Right cardiac atrium (tissue), 5 donors: ENCODE measurements around the gene NMRAL1. TPM values are rescaled to one million over a fixed set of nuclear protein-coding genes. Genes with fewer than 3 reads are reported as not detected.

Experiments used
- ATAC-seq, 2 donors: fragments of 200-7000 bp; cut with Tn5 transposase; one replicate each; pipeline versions ENCODE4 v1.8.0 to v1.9.1; 2020; ENCODE audit warnings: moderate library complexity in 2 of 2, mild to moderate bottlenecking in 1 of 2
- DNase-seq, 3 donors: peaks; one replicate each; pipeline ENCODE4 v3.0.0-alpha.2; 2020
- H3K27ac ChIP-seq: one replicate; pipeline ENCODE4 v1.5.1; 2013; ENCODE audit warnings: mild to moderate bottlenecking, low read length, control low read depth, moderate library complexity
- H3K27me3 ChIP-seq: one replicate; pipeline ENCODE4 v1.6.1; 2013; ENCODE audit not compliant: control insufficient read depth, insufficient read depth
- H3K4me1 ChIP-seq: one replicate; pipeline ENCODE4 v1.6.1; 2013; ENCODE audit warnings: low read length; ENCODE audit not compliant: control insufficient read depth, insufficient read depth
- H3K4me3 ChIP-seq: one replicate; pipeline ENCODE4 v1.5.1; 2013; ENCODE audit warnings: low read length, control low read depth
- H3K9me3 ChIP-seq: one replicate; pipeline ENCODE4 v1.6.1; 2013; ENCODE audit warnings: low read length; ENCODE audit not compliant: control insufficient read depth
- WGBS: extraction: QIAGEN DNeasy Blood & Tissue Kit; methylation state at CpG from one replicate; pipeline ENCODE4 v1.1.7; 2013; 5-methylcytosine and 5-hydroxymethylcytosine counted together
- intact Hi-C, 4 donors: fragments of 100-400 bp; cut with DNase I; formaldehyde crosslinking; loops; one replicate each; pipeline versions ENCODE4 v1.11.0 to v1.14.0; 2022 to 2023
- polyA plus RNA-seq: library from polyadenylated mRNA; stranded (reverse); fragments of 200-250 nt; gene quantifications from one replicate; pipeline ENCODE4 v1.2.3, GENCODE V29; 2013
- total RNA-seq, 4 donors: library from RNA; stranded (reverse); fragmentation: NEBNext Ultra II Directional; extraction: Animal tissue kit (Norgen Biotek cat#: 25700); gene quantifications; one replicate each; pipeline ENCODE4 v1.2.1, GENCODE V29; 2021
- donor health status: healthy with polysubstance abuse.
- donor health status: DM: no; HTN: yes; CAD: no.
- donor health status: DM: no; HTN: no; CAD: no.
- donor health status: DM: no; HTN: yes; CAD: no; lungs with severe emphysema.
- donor health status: DM: yes; HTN: yes; CAD: no.

Gene NMRAL1
- total and polyA plus RNA-seq, 5 donors = 23.1 to 31.7 (median 26.9) TPM

DNA sequence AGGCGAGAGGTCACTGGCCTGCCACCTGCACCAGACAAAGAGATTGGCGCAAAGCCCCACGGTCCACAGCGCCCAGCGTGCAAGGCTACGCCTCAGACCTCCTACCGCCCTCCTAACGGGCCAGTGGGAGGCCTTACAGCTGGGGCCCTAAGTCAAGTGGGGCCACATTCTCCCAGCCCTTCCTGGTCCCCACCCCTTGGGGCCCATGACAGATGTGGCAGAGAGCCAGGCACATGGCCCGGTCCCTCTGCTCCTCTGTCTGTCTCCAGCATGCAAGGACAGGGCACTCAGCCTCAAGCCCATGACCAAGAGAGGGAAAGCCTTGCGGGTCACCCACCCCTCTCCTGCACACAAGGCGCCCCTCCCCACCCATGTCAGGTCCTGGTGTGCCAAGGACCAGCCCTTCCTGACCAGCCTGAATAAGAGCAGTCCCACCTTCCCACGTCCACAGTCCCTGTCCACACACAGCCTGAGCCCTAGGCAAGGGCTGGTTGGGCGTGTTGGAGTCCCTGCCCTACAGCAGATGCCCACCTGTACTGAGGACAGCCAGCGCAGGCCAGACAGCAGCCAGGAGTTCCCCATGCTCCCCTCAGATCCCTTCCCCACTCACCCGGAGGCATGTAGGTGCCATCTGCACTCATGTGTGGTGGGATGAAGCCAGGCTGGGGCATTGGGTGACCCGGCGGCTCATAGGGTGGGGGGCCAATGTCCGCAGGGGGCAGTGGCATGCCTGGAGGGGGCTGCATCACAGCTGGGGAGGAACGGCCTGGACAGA, 38.8 kb upstream of the NMRAL1 start:
- Histone ChIP-seq H3K4me1 (peaks cover 16% of the 10 kb centered on the region), H3K9me3 (no peaks in the 10 kb centered on the region), H3K27ac (no peak overlapping the region), H3K27me3 (no peaks in the 10 kb centered on the region), H3K4me3 (no peak overlapping the region)
- DNase-seq (peak in 2 of 3 donors; percentile 29 to 66), ATAC-seq (peak; percentile 12 to 25)
- WGBS = 80% methylated on average over 19 of the region's 19 CpGs
- intact Hi-C loops = loop anchor here in 3 of 4 donors (5.0 to 10.0 kb wide), 3 partner anchors 34 to 102 kb away; partner anchors contain the start of gene UBALD1 (in 1 of the 3)

DNA sequence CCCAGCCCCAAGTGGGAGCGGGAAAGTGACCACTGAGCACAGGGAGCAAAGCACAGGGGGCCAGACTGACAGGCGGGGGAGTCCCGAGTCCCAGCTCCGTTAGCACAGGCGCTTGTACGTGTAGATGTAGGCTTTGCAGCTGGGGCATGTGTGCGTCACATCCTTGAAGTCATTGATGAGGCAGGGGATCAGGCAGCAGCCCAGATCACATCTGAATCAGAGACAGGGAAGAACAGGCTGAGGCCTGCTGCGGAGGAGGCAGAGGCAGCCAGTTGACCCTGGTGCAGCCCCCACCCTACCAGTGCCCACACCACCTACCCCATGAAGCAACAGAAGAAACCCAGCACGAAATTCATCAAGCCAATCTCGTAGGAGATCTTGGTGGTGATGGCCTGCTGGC, 38.0 kb upstream of the NMRAL1 start:
- Histone ChIP-seq H3K4me1 (peaks cover 16% of the 10 kb centered on the region), H3K9me3 (no peaks in the 10 kb centered on the region), H3K27me3 (no peaks in the 10 kb centered on the region), H3K4me3 (no peak overlapping the region), H3K27ac (no peak overlapping the region)
- 90% methylated on average over 10 of the region's 10 CpGs for WGBS
- no peak for DNase-seq
- intact Hi-C loops = loop anchor here in 3 of 4 donors (5.0 to 10.0 kb wide), 3 partner anchors 35 to 102 kb away; partner anchors contain the start of gene UBALD1 (in 1 of the 3)
- ATAC-seq = no peak

DNA sequence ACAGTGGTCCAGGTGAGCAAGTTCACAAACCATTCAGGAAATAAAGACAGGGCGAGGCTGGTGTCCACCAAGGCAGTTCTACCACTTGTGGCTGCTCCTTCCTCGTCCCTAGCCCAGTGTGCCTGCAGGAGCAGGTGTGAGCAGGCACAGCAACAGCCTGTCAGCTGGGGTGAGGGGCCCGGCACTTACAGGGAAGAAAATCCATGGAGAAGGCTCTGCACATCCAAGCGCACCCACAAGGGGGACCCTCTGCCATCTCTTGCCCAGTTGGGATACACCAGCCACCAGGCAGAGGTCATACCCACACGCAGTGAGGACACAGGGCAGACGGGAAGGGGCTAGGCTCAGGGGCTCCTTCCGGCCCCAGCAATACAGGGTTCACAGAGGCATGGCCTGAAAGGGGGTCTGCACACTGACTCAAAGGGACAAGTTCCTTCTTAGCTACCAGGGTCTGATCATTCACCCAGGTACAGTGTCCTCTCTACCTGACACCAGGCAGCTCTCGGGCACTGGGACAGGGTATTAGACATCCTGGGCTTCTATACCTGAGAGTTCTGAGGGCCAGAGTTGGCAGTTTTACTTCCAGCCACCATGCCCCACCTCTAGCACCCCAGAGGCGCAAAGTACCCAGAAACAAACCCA, 37.1 kb upstream of the NMRAL1 start:
- Histone ChIP-seq H3K4me1 (peaks cover 16% of the 10 kb centered on the region), H3K9me3 (no peaks in the 10 kb centered on the region), H3K27me3 (no peaks in the 10 kb centered on the region), H3K4me3 (no peak overlapping the region), H3K27ac (peak overlapping the region; percentile 71)
- peak; percentile 42 to 79 (median 77) for DNase-seq
- intact Hi-C loops = loop anchor here in 3 of 4 donors (5.0 to 10.0 kb wide), 3 partner anchors 36 to 103 kb away; partner anchors contain the start of gene UBALD1 (in 1 of the 3)
- peak; percentile 46 to 47 for ATAC-seq
- WGBS = 65% methylated on average over 9 of the region's 9 CpGs

DNA sequence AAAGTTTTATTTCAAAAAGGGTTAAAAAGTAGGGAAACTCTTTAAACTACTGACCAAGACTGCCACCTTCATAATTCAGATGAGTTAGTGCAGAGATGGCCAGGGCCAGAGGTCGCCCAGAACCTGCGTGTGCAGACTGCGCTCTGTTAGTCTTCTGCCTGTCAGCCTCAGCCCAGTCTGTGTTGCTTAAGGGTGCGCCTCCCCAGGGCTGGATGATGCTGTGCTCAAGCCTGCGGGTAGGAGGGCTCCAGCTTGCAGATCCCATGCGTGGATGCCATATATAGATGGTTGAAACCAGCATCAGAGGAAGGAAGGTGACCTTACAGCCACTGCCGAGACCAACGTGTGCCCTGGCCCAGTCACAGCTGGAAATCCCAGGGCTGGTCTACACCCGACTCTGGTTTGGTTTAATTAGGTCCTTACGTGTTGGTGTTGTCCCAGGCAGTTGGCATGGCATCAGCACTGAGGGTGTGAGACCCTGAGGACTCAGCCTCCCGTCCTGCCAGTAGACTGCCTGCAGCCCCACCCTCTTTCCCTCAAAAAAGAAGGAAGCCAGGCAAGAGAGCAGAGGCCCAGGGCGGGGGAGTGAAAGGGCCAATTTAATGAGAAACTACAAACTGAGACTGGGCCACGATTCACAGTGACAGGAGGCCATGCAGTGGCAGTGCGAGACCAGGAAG, 36.5 kb upstream of the NMRAL1 start:
- Histone ChIP-seq H3K4me3 (no peak overlapping the region), H3K9me3 (no peaks in the 10 kb centered on the region), H3K4me1 (peaks cover 16% of the 10 kb centered on the region), H3K27me3 (no peaks in the 10 kb centered on the region), H3K27ac (peak overlapping the region; percentile 71)
- DNase-seq (no peak), ATAC-seq (no peak)
- WGBS = 60% methylated on average over 14 of the region's 14 CpGs
- intact Hi-C loops = loop anchor here in 3 of 4 donors (5.0 to 10.0 kb wide), 3 partner anchors 36 to 104 kb away; partner anchors contain the start of gene UBALD1 (in 1 of the 3)

DNA sequence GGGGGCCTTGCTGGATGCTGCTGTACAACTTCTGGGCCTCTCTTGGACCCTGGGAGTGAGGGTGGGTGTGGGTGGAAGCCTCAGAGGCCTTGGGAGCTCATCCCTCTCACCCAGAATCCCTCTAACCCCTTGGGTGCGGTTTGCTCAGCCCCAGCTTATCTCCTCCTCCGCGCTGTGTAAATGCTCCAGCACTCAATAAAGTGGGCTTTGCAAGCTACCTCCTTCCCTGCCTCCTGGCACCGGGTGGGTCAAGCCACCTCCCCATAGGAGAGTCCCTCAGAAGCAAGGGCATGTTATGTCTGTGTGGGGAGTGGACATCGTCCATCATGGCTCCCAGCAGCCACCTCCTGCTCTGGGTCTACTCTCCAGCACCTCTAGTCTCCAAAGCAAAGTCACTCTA, 35.7 kb upstream of the NMRAL1 start:
- 77% methylated on average over 5 of the region's 5 CpGs for WGBS
- Histone ChIP-seq H3K4me3 (no peak overlapping the region), H3K9me3 (no peaks in the 10 kb centered on the region), H3K27me3 (no peaks in the 10 kb centered on the region), H3K27ac (no peak overlapping the region), H3K4me1 (peaks cover 16% of the 10 kb centered on the region)
- no peak for ATAC-seq
- no peak for DNase-seq
- intact Hi-C loops = loop anchor here in 3 of 4 donors (5.0 to 10.0 kb wide), 3 partner anchors 37 to 105 kb away; partner anchors contain the start of gene UBALD1 (in 1 of the 3)

DNA sequence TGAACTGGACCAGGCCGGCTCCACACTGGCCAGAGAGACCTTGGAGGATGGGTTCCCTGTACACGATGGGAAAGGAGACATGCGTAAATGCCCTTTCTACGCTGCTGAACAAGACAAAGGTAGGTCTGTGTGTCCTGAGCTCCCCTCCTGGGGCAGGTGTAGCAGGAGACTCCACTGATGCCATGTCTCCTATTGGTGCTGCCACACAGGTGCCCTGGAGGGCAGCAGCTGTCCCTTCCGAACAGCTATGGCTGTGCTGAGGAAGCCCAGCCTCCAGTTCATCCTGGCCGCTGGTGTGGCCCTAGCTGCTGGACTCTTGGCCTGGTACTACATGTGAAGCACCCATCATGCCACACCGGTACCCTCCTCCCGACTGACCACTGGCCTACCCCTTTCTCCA, 35.0 kb upstream of the NMRAL1 start:
- Histone ChIP-seq H3K4me1 (peaks cover 11% of the 10 kb centered on the region), H3K9me3 (no peaks in the 10 kb centered on the region), H3K27me3 (no peaks in the 10 kb centered on the region), H3K27ac (no peak overlapping the region), H3K4me3 (no peak overlapping the region)
- DNase-seq (no peak), ATAC-seq (no peak)
- WGBS = 88% methylated on average over 8 of the region's 8 CpGs
- intact Hi-C loops = loop anchor here in 2 of 4 donors (5.0 kb wide), 1 partner anchor 38 kb away; no protein-coding TSS in a partner anchor

DNA sequence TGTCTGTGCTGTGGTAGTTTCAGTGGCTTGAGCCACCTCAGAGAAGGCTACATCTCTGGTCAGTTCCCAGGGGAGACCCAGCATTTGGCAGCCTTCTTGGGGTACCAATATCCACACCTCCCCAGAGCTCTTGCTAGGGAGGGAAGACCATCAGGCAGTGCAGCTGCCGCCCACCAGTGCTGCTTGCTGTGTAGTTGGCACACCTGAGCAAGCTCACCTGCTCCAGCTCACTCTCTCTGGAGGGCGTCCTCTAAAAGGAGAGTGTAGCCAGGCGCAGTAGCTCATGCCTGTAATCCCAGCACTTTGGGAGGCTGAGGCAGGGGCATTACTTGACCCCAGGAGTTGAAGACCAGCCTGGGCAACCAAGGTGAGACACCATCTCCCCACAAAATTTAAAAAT, 34.4 kb upstream of the NMRAL1 start:
- no peak overlapping the region for H3K27ac ChIP-seq
- peaks cover 10% of the 10 kb centered on the region for H3K4me1 ChIP-seq
- 97% methylated on average over 3 of the region's 3 CpGs for whole genome bisulfite sequencing
- H3K4me3 ChIP-seq = no peak overlapping the region
- ATAC-seq (no peak), DNase-seq (no peak)
- H3K27me3 ChIP-seq = no peaks in the 10 kb centered on the region
- intact Hi-C loops = loop anchor here in 2 of 4 donors (5.0 kb wide), 1 partner anchor 38 kb away; no protein-coding TSS in a partner anchor
- no peaks in the 10 kb centered on the region for H3K9me3 ChIP-seq

DNA sequence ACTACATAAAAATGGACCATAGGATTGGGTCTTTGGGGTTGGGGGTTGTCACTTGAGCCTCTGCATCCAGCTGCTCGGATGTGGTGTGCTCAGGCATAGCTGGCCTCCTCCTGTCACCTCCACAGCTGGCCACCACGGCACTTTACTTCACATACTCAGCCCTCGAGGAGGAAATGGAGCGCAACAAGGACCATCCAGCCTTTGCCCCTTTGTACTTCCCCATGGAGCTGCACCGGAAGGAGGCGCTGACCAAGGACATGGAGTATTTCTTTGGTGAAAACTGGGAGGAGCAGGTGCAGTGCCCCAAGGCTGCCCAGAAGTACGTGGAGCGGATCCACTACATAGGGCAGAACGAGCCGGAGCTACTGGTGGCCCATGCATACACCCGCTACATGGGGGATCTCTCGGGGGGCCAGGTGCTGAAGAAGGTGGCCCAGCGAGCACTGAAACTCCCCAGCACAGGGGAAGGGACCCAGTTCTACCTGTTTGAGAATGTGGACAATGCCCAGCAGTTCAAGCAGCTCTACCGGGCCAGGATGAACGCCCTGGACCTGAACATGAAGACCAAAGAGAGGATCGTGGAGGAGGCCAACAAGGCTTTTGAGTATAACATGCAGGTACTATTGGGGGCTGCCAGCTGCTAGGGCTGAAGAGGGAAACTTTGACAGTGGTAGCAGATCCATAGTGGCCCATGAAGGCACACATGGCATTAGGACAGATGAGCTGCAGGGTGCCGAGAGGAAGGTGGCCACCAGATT, 33.3 kb upstream of the NMRAL1 start:
- Histone ChIP-seq H3K27ac (no peak overlapping the region), H3K4me3 (no peak overlapping the region), H3K4me1 (peaks cover 6% of the 10 kb centered on the region), H3K9me3 (no peaks in the 10 kb centered on the region), H3K27me3 (no peaks in the 10 kb centered on the region)
- no peak for DNase-seq
- intact Hi-C loops = loop anchor here in 2 of 4 donors (5.0 kb wide), 1 partner anchor 40 kb away; no protein-coding TSS in a partner anchor
- ATAC-seq = no peak
- 91% methylated on average over 17 of the region's 17 CpGs for WGBS

DNA sequence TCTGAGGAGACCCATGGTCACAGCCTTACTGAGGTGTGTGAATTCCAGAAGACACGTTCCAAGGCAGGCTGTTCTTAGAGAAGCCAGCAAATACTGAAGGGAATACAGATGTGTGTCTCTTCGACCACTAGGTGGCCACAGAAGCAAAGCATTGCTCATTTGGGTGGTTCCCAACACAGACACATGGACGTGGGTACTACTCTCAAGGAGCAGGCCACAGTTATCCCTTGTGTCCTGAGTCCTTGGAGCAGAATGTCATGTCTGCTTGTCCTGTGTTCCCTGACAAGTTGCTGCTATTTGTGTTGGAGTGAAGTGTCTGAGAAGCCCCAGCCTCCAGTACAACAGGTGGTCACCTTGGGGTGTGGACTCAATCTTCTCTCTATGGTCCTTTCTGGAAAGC, 32.0 kb upstream of the NMRAL1 start:
- ATAC-seq = peak; percentile 72 to 76
- peak in 1 of 3 donors; percentile 45 for DNase-seq
- H3K27ac ChIP-seq = no peak overlapping the region
- H3K4me3 ChIP-seq = no peak overlapping the region
- H3K27me3 ChIP-seq = no peaks in the 10 kb centered on the region
- 3% methylated on average over 3 of the region's 3 CpGs for WGBS
- H3K4me1 ChIP-seq = peaks cover 14% of the 10 kb centered on the region
- no peaks in the 10 kb centered on the region for H3K9me3 ChIP-seq
- intact Hi-C loops = loop anchor here in 2 of 4 donors (5.0 kb wide), 1 partner anchor 41 kb away; no protein-coding TSS in a partner anchor
